Measurements from ENCODE around the gene DLG4.

Gene DLG4

GRCh38 chr17:7144213-7144612 is 75.4 kb downstream of the DLG4 start:
- Histone ChIP-seq H3K4me1 (no peaks in the 10 kb centered on the region), H3K9me3 (no peaks in the 10 kb centered on the region), H3K4me3 (ENCODE audit: low read depth, low read length) (no peak overlapping the region), H3K27me3 (peaks cover 35% of the 10 kb centered on the region), H3K36me3 (no peaks in the 10 kb centered on the region)
- no peak for DNase-seq
- TF ChIP-seq, protein P1, sequence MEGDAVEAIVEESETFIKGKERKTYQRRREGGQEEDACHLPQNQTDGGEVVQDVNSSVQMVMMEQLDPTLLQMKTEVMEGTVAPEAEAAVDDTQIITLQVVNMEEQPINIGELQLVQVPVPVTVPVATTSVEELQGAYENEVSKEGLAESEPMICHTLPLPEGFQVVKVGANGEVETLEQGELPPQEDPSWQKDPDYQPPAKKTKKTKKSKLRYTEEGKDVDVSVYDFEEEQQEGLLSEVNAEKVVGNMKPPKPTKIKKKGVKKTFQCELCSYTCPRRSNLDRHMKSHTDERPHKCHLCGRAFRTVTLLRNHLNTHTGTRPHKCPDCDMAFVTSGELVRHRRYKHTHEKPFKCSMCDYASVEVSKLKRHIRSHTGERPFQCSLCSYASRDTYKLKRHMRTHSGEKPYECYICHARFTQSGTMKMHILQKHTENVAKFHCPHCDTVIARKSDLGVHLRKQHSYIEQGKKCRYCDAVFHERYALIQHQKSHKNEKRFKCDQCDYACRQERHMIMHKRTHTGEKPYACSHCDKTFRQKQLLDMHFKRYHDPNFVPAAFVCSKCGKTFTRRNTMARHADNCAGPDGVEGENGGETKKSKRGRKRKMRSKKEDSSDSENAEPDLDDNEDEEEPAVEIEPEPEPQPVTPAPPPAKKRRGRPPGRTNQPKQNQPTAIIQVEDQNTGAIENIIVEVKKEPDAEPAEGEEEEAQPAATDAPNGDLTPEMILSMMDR (IDR thresholded peaks at IDR 0.05; ENCODE audit: low read depth, low read length), result no peak

DNA sequence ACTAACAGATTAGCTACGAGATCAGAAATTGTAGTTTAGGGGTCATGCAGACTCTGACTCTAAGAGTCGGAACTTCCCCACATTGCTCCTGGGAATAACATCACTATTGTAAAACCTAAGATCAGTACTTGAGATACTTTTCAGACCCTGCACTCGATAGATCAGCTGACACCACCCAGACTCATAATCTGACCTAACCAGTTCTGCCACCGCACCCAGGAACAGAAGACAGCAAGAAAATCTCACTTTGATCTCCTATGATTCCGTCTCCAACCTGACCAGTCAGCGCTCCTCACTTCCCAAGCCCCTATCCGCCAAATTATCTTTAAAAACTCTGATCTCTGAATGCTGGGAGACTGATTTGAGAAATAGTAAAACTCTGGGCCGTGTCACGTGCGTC is 77.8 kb downstream of the DLG4 start:
- no peaks in the 10 kb centered on the region for H3K9me3 ChIP-seq
- no peak for DNase-seq
- peaks cover 53% of the 10 kb centered on the region for H3K27me3 ChIP-seq
- TF ChIP-seq, protein P1 (IDR thresholded peaks at IDR 0.05; ENCODE audit: low read depth, low read length), result no peak
- H3K4me1 ChIP-seq, result no peaks in the 10 kb centered on the region
- H3K4me3 ChIP-seq (ENCODE audit: low read depth, low read length), result no peak overlapping the region
- no peaks in the 10 kb centered on the region for H3K36me3 ChIP-seq

GRCh38 chr17:7139400-7139799 is 80.2 kb downstream of the DLG4 start:
- Histone ChIP-seq H3K36me3 (no peaks in the 10 kb centered on the region), H3K4me3 (ENCODE audit: low read depth, low read length) (no peak overlapping the region), H3K4me1 (no peaks in the 10 kb centered on the region), H3K9me3 (no peaks in the 10 kb centered on the region), H3K27me3 (peaks cover 57% of the 10 kb centered on the region)
- TF ChIP-seq, protein P1 (IDR thresholded peaks at IDR 0.05; ENCODE audit: low read depth, low read length), result no peak
- DNase-seq, result no peak

DNA sequence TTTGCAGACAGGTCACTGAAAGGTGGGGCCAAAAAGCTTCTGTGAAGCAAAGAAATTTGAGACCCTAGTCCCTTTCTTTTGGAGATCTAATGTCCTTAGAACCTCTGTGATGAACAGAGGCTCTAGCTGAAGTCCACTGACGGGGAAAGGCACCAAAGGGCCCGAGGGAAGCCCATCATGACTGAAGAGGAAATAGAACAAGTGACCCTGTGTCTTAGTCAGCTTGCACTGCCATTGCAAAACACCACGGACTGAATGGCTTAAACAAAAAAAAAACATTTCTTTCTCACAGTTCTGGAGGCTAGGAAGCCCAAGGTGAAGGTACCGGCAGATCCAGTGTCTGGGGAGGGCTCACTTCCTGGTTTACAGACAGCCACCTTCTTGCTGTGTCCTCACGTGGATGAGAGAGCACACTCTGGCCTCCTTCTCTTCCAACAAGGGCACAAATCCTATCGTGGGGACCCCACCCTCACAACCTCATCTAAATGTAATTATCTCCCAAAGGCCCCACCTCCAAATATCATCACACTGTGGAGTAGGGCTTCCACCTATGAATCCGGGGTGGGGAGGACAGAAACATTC is 80.7 kb downstream of the DLG4 start:
- H3K36me3 ChIP-seq, result no peaks in the 10 kb centered on the region
- H3K4me3 ChIP-seq (ENCODE audit: low read depth, low read length), result no peak overlapping the region
- no peaks in the 10 kb centered on the region for H3K4me1 ChIP-seq
- TF ChIP-seq, protein P1 (IDR thresholded peaks at IDR 0.05; ENCODE audit: low read depth, low read length), result no peak
- peaks cover 59% of the 10 kb centered on the region for H3K27me3 ChIP-seq
- H3K9me3 ChIP-seq, result no peaks in the 10 kb centered on the region
- no peak for DNase-seq

GRCh38 chr17:7137171-7137943 is 82.3 kb downstream of the DLG4 start:
- DNase-seq, result no peak

More at GRCh38 chr17:7137171-7137943, 82.3 kb downstream of the DLG4 start:
- Histone ChIP-seq H3K27me3 (peaks cover 63% of the 10 kb centered on the region), H3K4me1 (no peaks in the 10 kb centered on the region), H3K4me3 (ENCODE audit: low read depth, low read length) (no peak overlapping the region), H3K9me3 (no peaks in the 10 kb centered on the region), H3K36me3 (no peaks in the 10 kb centered on the region)
- TF ChIP-seq, protein P1 (IDR thresholded peaks at IDR 0.05; ENCODE audit: low read depth, low read length), result no peak

Data from BE2C (cell line).